Aorta (tissue), 5 donors: ENCODE data around the gene UBE2C. TPM values are rescaled to one million over a fixed set of nuclear protein-coding genes. Genes with fewer than 3 reads are reported as not detected.

ENCODE experiments used
- ATAC-seq: fragments of 200-7000 bp; cut with Tn5 transposase; one replicate; pipeline ENCODE4 v1.9.1; 2022; ENCODE audit warnings: moderate library complexity; ENCODE audit not compliant: low FRiP score
- DNase-seq, 2 donors: peaks; one replicate each; pipeline ENCODE4 v3.0.0-alpha.2; 2020
- H3K27ac ChIP-seq, 2 donors: one replicate each; pipeline ENCODE4 v1.5.1; 2013; ENCODE audit warnings: low read length in 2 of 2, mild to moderate bottlenecking in 2 of 2, moderate library complexity in 2 of 2, control low read depth in 1 of 2, inconsistent platforms in 1 of 2, low read depth in 1 of 2
- H3K27me3 ChIP-seq, 2 donors: one replicate each; pipeline ENCODE4 v1.6.1; 2013; ENCODE audit warnings: control low read depth in 1 of 2, low read length in 1 of 2, mild to moderate bottlenecking in 1 of 2, moderate library complexity in 1 of 2; ENCODE audit not compliant: insufficient read depth in 2 of 2, control insufficient read depth in 1 of 2
- H3K36me3 ChIP-seq, 2 donors: one replicate each; pipeline ENCODE4 v1.6.1; 2013; ENCODE audit warnings: control low read depth in 1 of 2, low read length in 1 of 2, mild to moderate bottlenecking in 1 of 2; ENCODE audit not compliant: insufficient read depth in 2 of 2, control insufficient read depth in 1 of 2
- H3K4me1 ChIP-seq, 2 donors: one replicate each; pipeline ENCODE4 v1.6.1; 2013; ENCODE audit warnings: low read length in 2 of 2, control low read depth in 1 of 2, mild to moderate bottlenecking in 1 of 2, moderate library complexity in 1 of 2; ENCODE audit not compliant: insufficient read depth in 2 of 2, control insufficient read depth in 1 of 2
- H3K4me3 ChIP-seq, 2 donors: one replicate each; pipeline ENCODE4 v1.5.1; 2013; ENCODE audit warnings: low read length in 2 of 2, control low read depth in 1 of 2, mild to moderate bottlenecking in 1 of 2
- H3K9me3 ChIP-seq: one replicate; pipeline ENCODE4 v1.6.1; 2013; ENCODE audit warnings: mild to moderate bottlenecking, low read length; ENCODE audit not compliant: control insufficient read depth
- WGBS, 2 donors: extraction: QIAGEN DNeasy Blood & Tissue Kit; methylation state at CpG; one replicate each; pipeline ENCODE4 v1.1.7; 2013; 5-methylcytosine and 5-hydroxymethylcytosine counted together
- intact Hi-C, 2 donors: fragments of 100-400 bp; cut with DNase I; formaldehyde crosslinking; loops; one replicate each; pipeline versions ENCODE4 v1.14.2 to v1.15.0; 2022
- polyA plus RNA-seq, 2 donors: library from polyadenylated mRNA; stranded (reverse); fragments of 200-250 nt; gene quantifications; one replicate each; pipeline ENCODE4 v1.2.3, GENCODE V29; 2013
- total RNA-seq, 2 donors: library from RNA; stranded (reverse); fragmentation: NEBNext Ultra II Directional; extraction: Animal tissue kit (Norgen Biotek cat#: 25700); gene quantifications; one replicate each; pipeline ENCODE4 v1.2.1, GENCODE V29; 2021
- donor health status: healthy with polysubstance abuse.
- donor health status: Bipolar disorder and iron deficiency.
- donor health status: DM: no; HTN: no; CAD: no.
- donor health status: DM: no; HTN: no; CAD: no.
- donor health status: DM: yes; HTN: yes; CAD: no.

Gene UBE2C
- total and polyA plus RNA-seq, 4 donors = 1.0 to 5.0 (median 1.9) TPM; not detected in 1

DNA sequence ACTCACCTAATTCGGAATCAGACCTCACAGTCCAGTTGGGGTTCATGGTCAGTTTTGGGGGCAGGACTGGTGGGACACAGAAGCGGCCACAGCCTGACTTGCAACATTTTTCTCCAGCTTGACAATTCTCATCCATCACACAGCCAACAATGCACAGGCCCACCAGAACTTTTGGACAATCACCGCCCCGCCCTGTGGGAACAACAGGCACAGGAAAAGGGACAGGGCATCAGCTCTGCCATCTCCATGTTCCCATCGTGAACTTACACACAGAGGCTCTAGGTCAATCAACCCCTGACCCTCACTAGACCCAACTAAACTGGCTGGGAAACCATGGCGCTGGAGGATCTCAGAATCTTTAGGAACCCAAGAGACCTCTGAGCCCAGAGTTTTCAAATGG lies 37.0 kb upstream of the UBE2C start:
- Histone ChIP-seq H3K4me3 (no peak overlapping the region), H3K27me3 (no peaks in the 10 kb centered on the region), H3K4me1 (peaks cover 0 to 3% of the 10 kb centered on the region in 2 donors), H3K27ac (no peak overlapping the region), H3K9me3 (no peaks in the 10 kb centered on the region), H3K36me3 (no peaks in the 10 kb centered on the region)
- ATAC-seq = no peak
- WGBS, 2 donors = 97% methylated on average over 6 of the region's 6 CpGs
- no peak for DNase-seq
- intact Hi-C loops = loop anchor here in 1 of 2 donors (10.0 kb wide), 1 partner anchor 331 kb away; no protein-coding TSS in a partner anchor

- ATAC-seq = no peak
- Histone ChIP-seq H3K27ac (no peak overlapping the region), H3K9me3 (no peaks in the 10 kb centered on the region), H3K4me1 (peaks cover 0 to 5% of the 10 kb centered on the region in 2 donors), H3K27me3 (no peaks in the 10 kb centered on the region), H3K36me3 (no peaks in the 10 kb centered on the region), H3K4me3 (no peak overlapping the region)
- WGBS, 2 donors = 93% methylated on average over 7 of the region's 7 CpGs
- intact Hi-C loops = loop anchor here in 1 of 2 donors (10.0 kb wide), 1 partner anchor 332 kb away; no protein-coding TSS in a partner anchor
- no peak for DNase-seq
Measured at GRCh38 chr20:45776931-45777330, 35.5 kb upstream of the UBE2C start.

DNA sequence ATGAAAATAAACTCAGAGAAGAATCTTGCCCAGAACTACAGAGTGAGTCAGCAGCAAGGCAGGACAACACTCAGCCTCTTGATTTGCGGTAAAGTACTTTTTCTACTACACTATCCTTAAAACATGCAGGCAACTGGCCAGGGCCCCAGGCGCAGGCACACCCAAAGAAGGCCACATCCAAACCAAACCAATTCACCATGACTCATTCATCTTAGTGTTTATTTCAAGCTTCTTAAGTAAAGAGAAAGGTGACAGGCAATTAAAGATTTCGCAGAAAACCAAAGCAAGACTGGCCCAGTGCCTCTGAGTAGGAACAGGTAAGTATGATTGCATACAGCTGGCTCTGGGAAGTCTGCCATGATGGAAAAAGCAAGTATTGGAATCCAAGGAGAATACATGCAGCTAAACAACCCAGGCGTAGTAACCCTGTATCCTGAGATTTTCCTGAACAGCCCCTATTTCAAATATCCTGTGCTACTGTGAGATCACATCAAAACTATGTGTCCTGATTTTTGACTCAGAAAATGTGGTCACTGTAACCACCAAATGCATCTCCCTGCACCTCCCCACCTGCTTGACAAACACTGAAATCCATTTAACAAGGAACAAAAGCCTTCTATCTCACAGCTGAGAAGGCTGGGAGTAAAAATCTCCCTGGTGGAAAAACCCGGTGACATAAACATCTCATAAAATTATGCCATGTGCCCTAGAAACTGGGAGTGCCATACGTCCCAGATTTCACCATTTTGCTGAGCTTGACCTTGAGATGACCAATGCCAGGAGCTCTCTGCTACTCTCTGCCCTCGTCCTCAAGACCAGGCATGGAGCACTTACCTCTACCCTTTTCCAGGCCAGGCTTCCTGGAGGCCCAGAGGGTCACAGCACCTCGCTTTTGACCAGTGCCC lies 33.2 kb upstream of the UBE2C start:
- H3K4me3 ChIP-seq = no peak overlapping the region
- H3K27ac ChIP-seq = peak overlapping the region; percentile 20 to 99
- peaks cover 0 to 5% of the 10 kb centered on the region in 2 donors for H3K4me1 ChIP-seq
- H3K27me3 ChIP-seq = no peaks in the 10 kb centered on the region
- intact Hi-C loops = loop anchor here in 1 of 2 donors (10.0 kb wide), 1 partner anchor 334 kb away; no protein-coding TSS in a partner anchor
- ATAC-seq (peak; percentile 92), DNase-seq (peak; percentile 94)
- no peaks in the 10 kb centered on the region for H3K9me3 ChIP-seq
- WGBS, 2 donors = 17 to 20% methylated on average over 8 of the region's 8 CpGs
- H3K36me3 ChIP-seq = no peaks in the 10 kb centered on the region

GRCh38 chr20:45780159-45780558 lies 32.3 kb upstream of the UBE2C start:
- Histone ChIP-seq H3K36me3 (no peaks in the 10 kb centered on the region), H3K27ac (peak overlapping the region; percentile 20 to 99), H3K9me3 (no peaks in the 10 kb centered on the region), H3K4me1 (peaks cover 0 to 5% of the 10 kb centered on the region in 2 donors), H3K27me3 (no peaks in the 10 kb centered on the region), H3K4me3 (no peak overlapping the region)
- intact Hi-C loops = loop anchor here in 1 of 2 donors (5.0 kb wide), 1 partner anchor 438 kb away; no protein-coding TSS in a partner anchor
- 45 to 55% methylated on average over 4 of the region's 4 CpGs for WGBS, 2 donors
- ATAC-seq (no peak), DNase-seq (no peak)

DNA sequence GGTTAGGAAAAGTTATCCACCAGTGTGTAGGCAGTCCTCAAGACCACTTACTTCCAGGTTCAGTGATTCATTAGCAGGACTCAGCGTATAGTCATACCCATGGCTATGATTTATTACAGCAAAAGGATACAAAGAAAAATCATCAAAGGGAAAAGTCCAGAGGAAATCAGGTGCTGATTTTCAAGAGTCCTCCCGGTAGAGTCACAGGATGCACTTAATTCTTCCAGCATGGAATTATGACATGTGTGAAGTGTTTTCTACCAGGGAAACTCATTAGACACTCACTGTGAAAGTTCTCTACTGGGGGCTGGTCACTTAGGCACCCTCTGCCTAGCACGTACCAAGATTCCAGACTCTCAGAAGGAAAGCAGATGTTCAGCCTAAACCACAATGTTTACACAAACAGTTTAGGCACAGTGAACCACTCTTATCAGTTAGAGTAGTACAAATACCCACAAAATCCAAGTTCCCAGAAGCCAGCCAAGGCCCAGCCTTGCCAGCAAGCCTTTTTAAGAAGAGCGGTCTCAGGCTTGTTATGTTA lies 31.0 kb upstream of the UBE2C start:
- H3K4me1 ChIP-seq = peaks cover 0 to 5% of the 10 kb centered on the region in 2 donors
- DNase-seq = peak in 1 of 2 donors; percentile 57
- no peak overlapping the region for H3K4me3 ChIP-seq
- intact Hi-C loops = loop anchor here in 1 of 2 donors (5.0 kb wide), 1 partner anchor 439 kb away; no protein-coding TSS in a partner anchor
- no peaks in the 10 kb centered on the region for H3K36me3 ChIP-seq
- no peak for ATAC-seq
- H3K27me3 ChIP-seq = no peaks in the 10 kb centered on the region
- 17 to 18% methylated on average over 4 of the region's 4 CpGs for WGBS, 2 donors
- peak overlapping the region; percentile 69 to 79 for H3K27ac ChIP-seq
- H3K9me3 ChIP-seq = no peaks in the 10 kb centered on the region

DNA sequence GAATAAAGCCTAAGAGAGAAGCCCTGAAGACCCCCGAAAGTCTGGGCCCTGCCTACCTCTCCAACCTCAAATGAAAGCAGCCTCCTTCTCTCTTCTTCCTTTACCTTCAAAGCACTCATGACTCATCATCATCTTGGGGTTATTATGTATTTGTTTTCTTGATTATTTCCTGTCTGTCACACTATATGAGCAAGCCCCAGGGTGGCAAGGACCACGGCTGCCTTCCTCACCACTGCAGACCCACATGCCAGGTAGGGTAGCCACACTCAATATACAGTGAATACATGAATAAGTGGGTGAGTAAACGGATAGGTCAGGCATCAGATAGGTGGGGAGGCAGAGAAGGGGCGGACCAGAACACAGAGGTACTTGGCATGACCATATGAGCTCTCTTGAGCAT lies 29.6 kb upstream of the UBE2C start:
- Histone ChIP-seq H3K27me3 (no peaks in the 10 kb centered on the region), H3K9me3 (no peaks in the 10 kb centered on the region), H3K27ac (no peak overlapping the region), H3K4me1 (peaks cover 0 to 5% of the 10 kb centered on the region in 2 donors), H3K36me3 (no peaks in the 10 kb centered on the region), H3K4me3 (no peak overlapping the region)
- DNase-seq = no peak
- intact Hi-C loops = loop anchor here in 1 of 2 donors (5.0 kb wide), 1 partner anchor 441 kb away; no protein-coding TSS in a partner anchor
- WGBS, 2 donors = 80 to 82% methylated on average over 4 of the region's 4 CpGs
- no peak for ATAC-seq

DNA sequence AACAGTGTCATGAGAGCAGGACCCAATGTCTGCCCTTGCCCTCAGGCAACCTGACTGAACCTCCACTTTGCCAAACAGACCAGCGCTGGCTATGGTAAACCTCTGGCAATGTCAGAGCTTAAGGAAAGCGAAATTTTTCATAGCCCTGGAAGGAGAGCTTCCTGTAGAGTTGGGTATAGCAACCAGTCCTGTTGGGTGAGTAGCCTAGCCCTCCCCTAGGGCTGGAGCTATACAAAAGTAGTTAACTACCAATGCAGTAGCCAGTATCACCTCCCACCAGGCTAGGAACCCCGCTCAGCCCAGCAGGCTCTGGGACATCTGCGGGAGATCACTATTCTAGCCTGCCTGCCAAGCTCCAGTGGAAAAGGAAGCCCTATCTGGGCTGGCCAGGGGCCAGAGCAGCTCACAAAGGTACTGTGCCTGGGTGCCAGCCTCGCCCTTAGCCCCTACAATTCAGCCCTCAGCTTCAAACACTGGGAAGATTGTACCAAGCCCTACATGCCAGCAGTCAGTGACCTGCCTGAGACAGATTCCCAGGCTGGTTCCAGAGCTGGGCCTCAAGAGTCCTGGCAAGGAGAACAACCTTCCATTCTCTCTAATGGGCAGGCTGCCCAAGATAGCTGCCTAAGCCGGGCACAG lies 28.7 kb upstream of the UBE2C start:
- H3K9me3 ChIP-seq = no peaks in the 10 kb centered on the region
- peak overlapping the region in 1 of 2 donors; percentile 48 for H3K27ac ChIP-seq
- ATAC-seq = no peak

DNA sequence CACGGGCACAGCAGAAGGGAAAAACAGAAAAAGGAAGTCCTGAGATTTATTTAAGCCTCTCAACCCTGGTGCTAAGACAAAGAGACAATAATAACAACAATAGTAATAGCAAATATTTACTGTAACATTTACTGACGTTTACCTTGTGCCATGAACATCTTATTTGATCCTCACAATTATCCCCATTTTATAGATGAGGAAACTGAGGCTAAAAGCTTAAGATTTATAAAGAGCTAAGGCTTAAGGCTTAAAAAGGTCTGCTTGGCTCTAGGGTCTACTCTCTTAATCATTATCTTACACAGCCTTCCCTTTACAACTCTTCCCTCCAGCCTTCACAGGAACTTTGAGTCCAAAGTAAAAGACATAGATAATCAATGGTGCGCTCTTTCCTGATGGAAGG lies 24.1 kb upstream of the UBE2C start:
- H3K9me3 ChIP-seq = no peaks in the 10 kb centered on the region
- no peak overlapping the region for H3K27ac ChIP-seq
- WGBS, 2 donors = 61 to 73% methylated on average over 3 of the region's 3 CpGs
- H3K4me3 ChIP-seq = no peak overlapping the region
- intact Hi-C loops = no loop called here
- H3K4me1 ChIP-seq = peaks cover 0 to 5% of the 10 kb centered on the region in 2 donors
- DNase-seq = no peak
- ATAC-seq = no peak
- no peaks in the 10 kb centered on the region for H3K36me3 ChIP-seq
- H3K27me3 ChIP-seq = no peaks in the 10 kb centered on the region

More for the DNA sequence above, 28.7 kb upstream of the UBE2C start:
- 58 to 60% methylated on average over 6 of the region's 6 CpGs for WGBS, 2 donors
- Histone ChIP-seq H3K4me3 (no peak overlapping the region), H3K4me1 (peaks cover 0 to 5% of the 10 kb centered on the region in 2 donors), H3K27me3 (no peaks in the 10 kb centered on the region), H3K36me3 (no peaks in the 10 kb centered on the region)
- intact Hi-C loops = loop anchor here in 1 of 2 donors (5.0 kb wide), 1 partner anchor 441 kb away; no protein-coding TSS in a partner anchor
- DNase-seq = no peak
